ENCODE measurements around the gene PCDHB14.

Gene PCDHB14

DNA sequence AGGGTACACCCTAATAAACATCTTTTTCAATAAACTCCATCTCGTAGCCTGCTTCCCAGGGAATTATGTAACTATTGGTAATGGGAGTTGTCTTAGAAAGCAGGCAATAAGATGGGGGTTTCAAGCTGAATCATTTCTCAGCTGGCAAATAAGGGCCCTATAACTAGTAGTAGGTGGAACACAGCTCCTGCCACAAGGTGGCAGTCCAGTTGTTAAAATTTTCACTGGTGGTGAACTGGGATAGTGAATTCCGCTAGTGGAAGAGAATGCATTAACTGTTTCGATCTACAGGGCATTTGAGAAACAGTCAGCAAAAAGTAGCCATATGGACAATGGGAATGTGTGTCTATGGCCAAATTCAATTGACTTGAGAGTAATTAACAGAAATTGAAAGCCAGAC, 49.8 kb downstream of the PCDHB14 start:
- DNase-seq (ENCODE audit: low read depth in 2 of 3, low spot score in 1 of 3), result no peak
